Measurements from ENCODE around the gene LACRT.

The LACRT gene

GRCh38 chr12:54641554-54641953, 6.9 kb upstream of the LACRT start:
- no peak for TF ChIP-seq CREB1 (IDR thresholded peaks at IDR 0.05; ENCODE audit: low read depth)
- no peak for TF ChIP-seq FOXM1 (IDR thresholded peaks at IDR 0.05; ENCODE audit: borderline replicate concordance, low read depth)
- no peak for TF ChIP-seq TAF1 (IDR thresholded peaks at IDR 0.05; ENCODE audit: low read depth)
- TF ChIP-seq YY1 (IDR thresholded peaks at IDR 0.05; ENCODE audit: low read depth), result no peak
- TF ChIP-seq USF1 (IDR thresholded peaks at IDR 0.05), result no peak
- TF ChIP-seq EGR1 (IDR thresholded peaks at IDR 0.05), result no peak
- no peak for TF ChIP-seq ZBTB7A (IDR thresholded peaks at IDR 0.05; ENCODE audit: low read depth)
- no peak for TF ChIP-seq EP300 (IDR thresholded peaks at IDR 0.05; ENCODE audit: borderline replicate concordance)
- no peak for TF ChIP-seq MAX (IDR thresholded peaks at IDR 0.05)
- no peak for TF ChIP-seq TCF12 (IDR thresholded peaks at IDR 0.05; ENCODE audit: low read depth)

- no peak for TF ChIP-seq EP300 (IDR thresholded peaks at IDR 0.05; ENCODE audit: borderline replicate concordance)
- no peak for TF ChIP-seq EGR1 (IDR thresholded peaks at IDR 0.05)
- TF ChIP-seq TEAD4 (IDR thresholded peaks at IDR 0.05), result no peak
- TF ChIP-seq MAX (IDR thresholded peaks at IDR 0.05), result no peak
- TF ChIP-seq USF1 (IDR thresholded peaks at IDR 0.05), result no peak
- no peak for TF ChIP-seq CEBPB (IDR thresholded peaks at IDR 0.05)
- TF ChIP-seq TAF1 (IDR thresholded peaks at IDR 0.05; ENCODE audit: low read depth), result no peak
- no peak for TF ChIP-seq NFIC (IDR thresholded peaks at IDR 0.05)
- no peak for TF ChIP-seq RAD21 (IDR thresholded peaks at IDR 0.05; ENCODE audit: low read depth)
- TF ChIP-seq FOXM1 (IDR thresholded peaks at IDR 0.05; ENCODE audit: borderline replicate concordance, low read depth), result no peak
- no peak for TF ChIP-seq ZBTB7A (IDR thresholded peaks at IDR 0.05; ENCODE audit: low read depth)
- no peak for TF ChIP-seq TCF12 (IDR thresholded peaks at IDR 0.05; ENCODE audit: low read depth)
- TF ChIP-seq REST (IDR thresholded peaks at IDR 0.05; ENCODE audit: low read depth), result no peak
- TF ChIP-seq CREB1 (IDR thresholded peaks at IDR 0.05; ENCODE audit: low read depth), result no peak
- TF ChIP-seq YY1 (IDR thresholded peaks at IDR 0.05; ENCODE audit: low read depth), result no peak
These were observed 6.4 kb upstream of the LACRT start for GRCh38 chr12:54641089-54641488.

GRCh38 chr12:54631988-54632728, 2.5 kb downstream of the LACRT start:
- no peak for TF ChIP-seq RAD21 (IDR thresholded peaks at IDR 0.05; ENCODE audit: low read depth)
- TF ChIP-seq EP300 (IDR thresholded peaks at IDR 0.05; ENCODE audit: borderline replicate concordance), result no peak
- TF ChIP-seq CEBPB (IDR thresholded peaks at IDR 0.05), result no peak
- TF ChIP-seq FOXM1 (IDR thresholded peaks at IDR 0.05; ENCODE audit: borderline replicate concordance, low read depth), result no peak
- no peak for TF ChIP-seq USF1 (IDR thresholded peaks at IDR 0.05)
- no peak for TF ChIP-seq ZBTB7A (IDR thresholded peaks at IDR 0.05; ENCODE audit: low read depth)
- no peak for TF ChIP-seq NFIC (IDR thresholded peaks at IDR 0.05)
- no peak for TF ChIP-seq CREB1 (IDR thresholded peaks at IDR 0.05; ENCODE audit: low read depth)
- no peak for TF ChIP-seq EGR1 (IDR thresholded peaks at IDR 0.05)
- no peak for TF ChIP-seq YY1 (IDR thresholded peaks at IDR 0.05; ENCODE audit: low read depth)
- no peak for TF ChIP-seq TAF1 (IDR thresholded peaks at IDR 0.05; ENCODE audit: low read depth)
- no peak for TF ChIP-seq MAX (IDR thresholded peaks at IDR 0.05)
- no peak for TF ChIP-seq TEAD4 (IDR thresholded peaks at IDR 0.05)

- no peak for TF ChIP-seq MAX (IDR thresholded peaks at IDR 0.05)
- no peak for TF ChIP-seq YY1 (IDR thresholded peaks at IDR 0.05; ENCODE audit: low read depth)
- TF ChIP-seq NFIC (IDR thresholded peaks at IDR 0.05), result no peak
- no peak for TF ChIP-seq TCF12 (IDR thresholded peaks at IDR 0.05; ENCODE audit: low read depth)
- TF ChIP-seq EGR1 (IDR thresholded peaks at IDR 0.05), result no peak
- no peak for TF ChIP-seq CREB1 (IDR thresholded peaks at IDR 0.05; ENCODE audit: low read depth)
- TF ChIP-seq USF1 (IDR thresholded peaks at IDR 0.05), result no peak
- no peak for TF ChIP-seq CEBPB (IDR thresholded peaks at IDR 0.05)
- no peak for TF ChIP-seq RAD21 (IDR thresholded peaks at IDR 0.05; ENCODE audit: low read depth)
- no peak for TF ChIP-seq ZBTB7A (IDR thresholded peaks at IDR 0.05; ENCODE audit: low read depth)
- no peak for TF ChIP-seq REST (IDR thresholded peaks at IDR 0.05; ENCODE audit: low read depth)
- TF ChIP-seq FOXM1 (IDR thresholded peaks at IDR 0.05; ENCODE audit: borderline replicate concordance, low read depth), result no peak
- TF ChIP-seq TAF1 (IDR thresholded peaks at IDR 0.05; ENCODE audit: low read depth), result no peak
- TF ChIP-seq EP300 (IDR thresholded peaks at IDR 0.05; ENCODE audit: borderline replicate concordance), result no peak
- no peak for TF ChIP-seq TEAD4 (IDR thresholded peaks at IDR 0.05)
These were observed 3.1 kb downstream of the LACRT start for GRCh38 chr12:54631551-54631950.
